Measurements from ENCODE around the gene RAPGEFL1.
A peak's percentile ranks its signal among the peaks of the same experiment; 100 is the strongest.
"Not testable (repeated sequence)": the region's sequence is repeated elsewhere in the genome, so short reads cannot be mapped to it uniquely, and the experiment has no call there.

The RAPGEFL1 gene

GRCh38 chr17:40197550-40197949, 20.3 kb downstream of the RAPGEFL1 start:
- no peak for DNase-seq (ENCODE audit: low read depth in 1 of 2, low spot score in 1 of 2)
- TF ChIP-seq SPI1 (IDR thresholded peaks at IDR 0.05; ENCODE audit: borderline replicate concordance, low read depth) (no peak), POLR2AphosphoS5 (IDR thresholded peaks at IDR 0.05; ENCODE audit: low read depth) (no peak)

GRCh38 chr17:40197965-40198456, 20.7 kb downstream of the RAPGEFL1 start:
- H3K27ac ChIP-seq (replicated peaks) = not testable (repeated sequence)

More at GRCh38 chr17:40197550-40197949, 20.3 kb downstream of the RAPGEFL1 start:
- no peak overlapping the region for H3K4me3 ChIP-seq (replicated peaks; ENCODE audit: insufficient read depth, low read length)
- no peak overlapping the region for H3K27ac ChIP-seq (replicated peaks)
- no peaks in the 10 kb centered on the region for H3K27me3 ChIP-seq (ENCODE audit: insufficient read depth, poor library complexity, severe bottlenecking)

GRCh38 chr17:40198576-40198975, 21.3 kb downstream of the RAPGEFL1 start:
- no peak for TF ChIP-seq SPI1 (IDR thresholded peaks at IDR 0.05; ENCODE audit: borderline replicate concordance, low read depth)
- TF ChIP-seq GABPA (IDR thresholded peaks at IDR 0.05; ENCODE audit: low read depth) = no peak
- TF ChIP-seq REST (IDR thresholded peaks at IDR 0.05; ENCODE audit: insufficient replicate concordance, low read depth) = no peak
- TF ChIP-seq CTCF (IDR thresholded peaks at IDR 0.05; ENCODE audit: insufficient read depth, low read length) = no peak
- no peak for TF ChIP-seq POLR2AphosphoS5 (IDR thresholded peaks at IDR 0.05; ENCODE audit: low read depth)
- H3K27ac ChIP-seq (replicated peaks) = no peak overlapping the region
- no peak for DNase-seq (ENCODE audit: low read depth in 1 of 2, low spot score in 1 of 2)
- no peaks in the 10 kb centered on the region for H3K27me3 ChIP-seq (ENCODE audit: insufficient read depth, poor library complexity, severe bottlenecking)
- H3K4me3 ChIP-seq (replicated peaks; ENCODE audit: insufficient read depth, low read length) = no peak overlapping the region

More at GRCh38 chr17:40197965-40198456, 20.7 kb downstream of the RAPGEFL1 start:
- H3K4me3 ChIP-seq (replicated peaks; ENCODE audit: insufficient read depth, low read length); H3K27me3 ChIP-seq (ENCODE audit: insufficient read depth, poor library complexity, severe bottlenecking); DNase-seq (ENCODE audit: low read depth in 1 of 2, low spot score in 1 of 2): not testable (repeated sequence)

GRCh38 chr17:40203131-40203530, 25.9 kb downstream of the RAPGEFL1 start:
- Histone ChIP-seq H3K27ac (replicated peaks) (peak overlapping the region; percentile 19), H3K4me3 (replicated peaks; ENCODE audit: insufficient read depth, low read length) (no peak overlapping the region), H3K27me3 (ENCODE audit: insufficient read depth, poor library complexity, severe bottlenecking) (no peaks in the 10 kb centered on the region)
- peak in 1 of 2 experiments; percentile 64 for DNase-seq (ENCODE audit: low read depth in 1 of 2, low spot score in 1 of 2)
- TF ChIP-seq GABPA (IDR thresholded peaks at IDR 0.05; ENCODE audit: low read depth) (no peak), CTCF (IDR thresholded peaks at IDR 0.05; ENCODE audit: insufficient read depth, low read length) (no peak), POLR2AphosphoS5 (IDR thresholded peaks at IDR 0.05; ENCODE audit: low read depth) (no peak), SPI1 (IDR thresholded peaks at IDR 0.05; ENCODE audit: borderline replicate concordance, low read depth) (no peak), REST (IDR thresholded peaks at IDR 0.05; ENCODE audit: insufficient replicate concordance, low read depth) (no peak)

GRCh38 chr17:40206193-40206592, 28.9 kb downstream of the RAPGEFL1 start:
- H3K27ac ChIP-seq (replicated peaks); H3K4me3 ChIP-seq (replicated peaks; ENCODE audit: insufficient read depth, low read length); DNase-seq (ENCODE audit: low read depth in 1 of 2, low spot score in 1 of 2); H3K27me3 ChIP-seq (ENCODE audit: insufficient read depth, poor library complexity, severe bottlenecking): not testable (repeated sequence)

Measured in HL-60 (cell line).